HG02970 (cell line): ENCODE results near the gene GUCY2C.
A peak's percentile ranks its signal among the peaks of the same experiment; 100 is the strongest.

Experiments
- ATAC-seq: cut with Tn5 transposase; IDR thresholded peaks from one replicate; pipeline ENCODE4 v1.9.1; 2021; ENCODE audit warnings: mild to moderate bottlenecking, moderate library complexity, moderate number of reproducible peaks; ENCODE audit not compliant: unreplicated experiment, low FRiP score

GUCY2C gene

GRCh38 chr12:14629832-14630710 lies 66.3 kb downstream of the GUCY2C start:
- ATAC-seq: no peak

DNA sequence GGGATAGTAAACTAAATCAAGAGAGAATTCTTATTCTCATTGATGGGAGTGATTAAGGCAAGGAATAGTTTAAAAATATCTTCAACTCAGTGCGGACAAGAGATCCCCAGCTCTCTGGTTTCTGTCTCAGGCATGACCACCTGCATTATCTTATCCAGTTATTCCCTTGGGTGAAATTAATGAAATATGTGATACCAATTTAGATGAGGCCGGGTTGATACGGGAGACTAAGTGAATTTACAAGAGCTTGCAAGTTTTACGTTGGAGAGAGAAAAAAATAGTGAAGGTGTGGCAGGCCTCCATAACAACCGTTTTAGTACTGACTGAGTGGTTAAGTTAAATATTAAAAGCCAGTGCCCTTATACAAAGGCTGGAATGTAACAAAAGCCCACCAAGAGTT lies 67.6 kb downstream of the GUCY2C start:
- ATAC-seq: no peak

DNA sequence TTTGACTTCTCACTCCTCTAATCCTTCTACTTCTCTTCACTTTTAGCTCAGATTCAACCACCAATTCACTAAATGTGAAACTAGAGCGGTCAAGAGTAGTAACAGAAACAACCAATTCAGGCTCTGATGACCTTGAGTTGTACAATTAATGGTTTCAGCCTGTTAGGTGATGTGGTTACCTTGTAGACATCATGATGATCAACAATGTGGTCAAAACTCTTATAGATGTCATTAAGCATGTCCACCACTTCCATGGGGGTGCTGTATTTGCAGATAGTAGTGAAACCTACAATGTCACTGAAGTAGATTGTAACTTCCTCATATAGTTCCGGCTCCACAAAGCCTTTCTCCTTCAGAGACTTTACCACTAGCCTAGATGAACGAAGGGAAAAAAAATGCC lies 74.6 kb downstream of the GUCY2C start:
- peak; percentile 56 for ATAC-seq

GRCh38 chr12:14619741-14620501 lies 76.5 kb downstream of the GUCY2C start:
- ATAC-seq: peak; percentile 63

DNA sequence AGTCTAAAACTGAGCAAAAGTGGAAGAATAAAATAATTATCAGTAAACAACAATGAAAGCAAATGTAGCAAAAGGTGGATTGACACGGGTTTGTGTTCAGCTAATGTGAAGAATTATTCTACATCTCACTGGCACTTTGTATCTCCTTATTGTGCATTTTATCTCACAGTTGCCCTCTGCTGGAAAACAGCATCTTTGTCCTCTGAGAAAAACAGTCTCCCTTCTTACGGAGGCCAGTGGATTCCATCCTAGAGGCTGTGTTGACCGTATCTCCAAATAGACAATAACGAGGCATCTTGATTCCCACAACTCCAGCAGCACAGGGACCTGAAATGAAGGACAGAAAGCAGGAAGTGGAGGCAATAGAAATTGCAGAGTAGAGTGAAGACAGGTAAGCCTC lies 77.4 kb downstream of the GUCY2C start:
- ATAC-seq: no peak

DNA sequence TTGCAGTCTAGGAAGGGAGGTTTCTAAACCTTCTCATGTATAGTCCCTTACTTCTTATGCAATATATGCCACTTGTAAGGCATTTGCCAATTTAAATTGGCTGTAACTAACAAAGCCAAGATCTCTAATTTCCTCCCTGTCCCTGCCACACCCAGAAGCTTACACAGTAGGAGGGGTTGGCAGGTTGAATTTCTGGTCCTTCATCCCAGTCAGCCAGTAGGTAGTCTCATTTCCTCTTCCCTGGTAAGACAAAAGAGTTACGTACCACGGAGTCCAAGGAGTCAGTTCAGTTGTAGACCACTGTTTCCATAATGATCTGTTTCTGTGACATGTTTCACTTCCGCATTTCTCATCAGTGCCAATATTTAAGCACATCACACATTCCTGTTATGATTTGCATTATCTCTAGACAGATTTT lies 81.7 kb downstream of the GUCY2C start:
- no peak for ATAC-seq

GRCh38 chr12:14613718-14614117 lies 82.7 kb downstream of the GUCY2C start:
- peak; percentile 92 for ATAC-seq

GRCh38 chr12:14612898-14613445 lies 83.4 kb downstream of the GUCY2C start:
- no peak for ATAC-seq

- ATAC-seq: no peak
Observed at GRCh38 chr12:14612250-14612649, 84.1 kb downstream of the GUCY2C start.

- ATAC-seq: no peak
Observed at GRCh38 chr12:14611640-14612203, 84.7 kb downstream of the GUCY2C start.

DNA sequence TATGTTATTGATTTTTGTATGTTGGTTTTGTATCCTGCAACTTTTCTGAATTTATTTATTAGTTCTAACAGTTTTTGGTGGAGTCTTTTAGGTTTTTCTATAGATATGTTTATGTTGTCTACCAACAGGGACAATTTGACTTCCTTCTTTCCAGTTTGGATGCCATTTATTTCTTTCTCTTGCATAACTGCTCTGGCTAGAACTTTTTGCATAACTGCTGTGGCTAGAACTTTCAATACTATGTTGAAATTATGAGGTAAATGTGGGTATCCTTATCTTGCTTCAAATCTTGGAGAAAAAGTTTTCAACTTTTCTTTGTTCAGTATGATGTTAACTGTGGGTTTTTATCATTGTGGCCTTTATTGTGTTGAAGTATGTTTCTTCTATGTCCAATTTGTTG lies 88.8 kb downstream of the GUCY2C start:
- no peak for ATAC-seq

GRCh38 chr12:14605401-14605989 lies 90.9 kb downstream of the GUCY2C start:
- no peak for ATAC-seq

DNA sequence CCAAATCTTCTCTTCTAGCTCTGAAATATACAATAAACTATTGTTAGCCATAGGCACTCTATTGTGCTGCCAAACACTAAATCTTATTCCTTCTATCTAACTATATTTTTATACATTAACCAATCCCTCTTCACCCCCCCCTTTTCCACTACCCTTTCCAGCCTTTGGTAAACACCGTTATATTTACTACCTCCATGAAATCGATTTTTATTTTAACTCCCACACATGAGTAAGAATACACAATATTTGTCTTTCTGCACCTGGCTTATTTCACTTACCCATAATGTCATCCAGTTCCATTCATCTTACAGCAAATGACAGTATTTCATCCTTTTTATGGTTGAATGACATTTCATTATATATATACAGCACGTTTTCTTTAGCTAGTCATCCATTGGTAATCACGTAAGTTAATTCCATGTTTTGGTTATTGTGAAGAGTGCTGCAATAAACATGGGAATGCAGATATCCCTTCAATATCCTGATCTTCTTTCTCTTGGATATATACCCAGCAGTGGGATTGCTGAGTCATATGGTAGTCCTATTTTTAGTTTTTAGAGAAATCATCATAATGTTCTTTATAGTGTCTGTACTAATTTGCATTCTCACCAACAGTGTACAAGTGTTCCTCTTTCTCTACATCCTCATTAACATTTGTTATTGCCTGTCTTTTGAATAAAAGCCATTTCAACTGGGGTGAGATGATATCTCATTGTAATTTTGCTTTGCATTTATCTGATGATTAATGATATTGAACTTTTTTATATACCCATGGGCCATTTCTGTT lies 94.5 kb downstream of the GUCY2C start:
- no peak for ATAC-seq

- no peak for ATAC-seq
Observed at GRCh38 chr12:14597480-14597879, 98.9 kb downstream of the GUCY2C start.

- no peak for ATAC-seq
Observed at GRCh38 chr12:14591719-14592118, 104.7 kb downstream of the GUCY2C start.

DNA sequence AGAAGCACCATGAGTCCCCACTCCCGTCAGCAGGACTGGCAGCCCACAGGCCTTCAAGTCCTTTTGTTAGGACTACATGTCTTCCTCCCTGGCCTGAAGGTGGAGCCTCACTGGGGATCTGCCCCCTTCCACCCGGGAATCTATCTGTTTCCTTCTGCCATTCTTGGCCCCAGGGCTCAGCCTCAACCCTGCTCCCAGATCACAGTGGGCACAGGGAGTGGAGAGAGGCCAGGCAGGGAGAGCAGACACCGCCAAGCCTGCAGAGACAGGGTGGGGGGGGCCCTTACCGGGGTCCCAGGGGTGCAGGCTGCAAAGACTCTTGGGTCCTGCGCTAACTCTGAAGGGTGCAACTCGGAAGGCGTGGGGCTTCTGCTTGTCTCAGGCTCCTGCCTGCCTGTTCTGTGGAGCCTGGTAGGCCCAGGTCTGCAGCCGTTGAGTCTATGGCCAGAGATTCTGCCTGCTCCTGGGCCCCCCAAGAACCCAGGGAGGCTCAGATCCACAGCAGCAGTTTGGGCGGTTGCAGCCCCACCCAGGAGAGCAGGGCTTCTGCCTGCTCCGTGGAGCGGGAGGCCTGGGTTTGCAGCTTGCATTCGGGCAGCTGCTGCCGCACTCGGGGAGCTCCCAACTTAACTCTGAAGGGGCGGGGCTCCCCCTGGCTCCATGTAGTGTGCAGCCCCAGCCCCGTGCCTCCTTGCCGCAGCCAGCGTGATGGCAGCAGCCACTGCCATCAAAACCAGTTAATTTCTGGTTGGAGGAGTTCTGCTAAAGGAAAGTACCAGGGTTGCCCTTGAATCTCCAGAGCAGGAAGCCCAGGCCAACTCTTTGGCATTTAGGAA lies 107.0 kb downstream of the GUCY2C start:
- no peak for ATAC-seq

- ATAC-seq: no peak
Observed at GRCh38 chr12:14588571-14588970, 107.8 kb downstream of the GUCY2C start.

GRCh38 chr12:14578646-14579045 lies 117.8 kb downstream of the GUCY2C start:
- no peak for ATAC-seq

GRCh38 chr12:14577344-14577743 lies 119.1 kb downstream of the GUCY2C start:
- ATAC-seq: no peak
